ENCODE data around the gene CACNA1C.

GRCh38 chr12:2268471-2269286, 215.9 kb downstream of the CACNA1C start:
- TF ChIP-seq CTCF (IDR thresholded peaks at IDR 0.05): no peak
- no peak for TF ChIP-seq POLR2AphosphoS5 (IDR thresholded peaks at IDR 0.05)
